Measurements from ENCODE around the gene CARD18. TPM values are rescaled to one million over a fixed set of nuclear protein-coding genes. Genes with fewer than 3 reads are reported as not detected.
"Not testable (repeated sequence)": the region's sequence is repeated elsewhere in the genome, so short reads cannot be mapped to it uniquely, and the experiment has no call there.

CARD18 gene
- total RNA-seq, 2 experiments from 2014 or later, result not detected

DNA sequence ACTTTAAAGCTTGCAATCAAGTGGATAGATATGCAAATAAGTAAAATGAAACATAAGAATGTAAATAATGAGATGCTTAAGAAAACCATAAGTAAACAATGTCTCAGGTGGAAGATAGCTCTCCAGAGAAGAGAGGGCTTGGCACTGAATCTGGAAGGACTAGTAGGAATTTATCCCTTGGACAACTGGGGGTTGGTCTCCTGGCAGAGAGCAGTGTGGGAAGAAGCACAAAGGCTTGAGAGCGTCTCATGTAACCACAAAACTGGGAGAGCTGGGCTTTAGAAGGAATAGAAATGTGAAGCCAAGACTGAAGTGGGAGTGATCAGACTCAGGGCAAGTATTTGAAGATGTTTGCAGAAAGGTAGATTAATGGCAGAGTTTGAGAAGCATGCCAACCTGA lies 31.3 kb downstream of the CARD18 start:
- no peak for DNase-seq
- Mint-ChIP-seq H3K4me3 (no peak overlapping the region), H3K9me3 (peaks cover 5% of the 10 kb centered on the region), H3K4me1 (peaks cover 14% of the 10 kb centered on the region), H3K36me3 (no peaks in the 10 kb centered on the region), H3K27ac (no peak overlapping the region), H3K27me3 (no peaks in the 10 kb centered on the region)

DNA sequence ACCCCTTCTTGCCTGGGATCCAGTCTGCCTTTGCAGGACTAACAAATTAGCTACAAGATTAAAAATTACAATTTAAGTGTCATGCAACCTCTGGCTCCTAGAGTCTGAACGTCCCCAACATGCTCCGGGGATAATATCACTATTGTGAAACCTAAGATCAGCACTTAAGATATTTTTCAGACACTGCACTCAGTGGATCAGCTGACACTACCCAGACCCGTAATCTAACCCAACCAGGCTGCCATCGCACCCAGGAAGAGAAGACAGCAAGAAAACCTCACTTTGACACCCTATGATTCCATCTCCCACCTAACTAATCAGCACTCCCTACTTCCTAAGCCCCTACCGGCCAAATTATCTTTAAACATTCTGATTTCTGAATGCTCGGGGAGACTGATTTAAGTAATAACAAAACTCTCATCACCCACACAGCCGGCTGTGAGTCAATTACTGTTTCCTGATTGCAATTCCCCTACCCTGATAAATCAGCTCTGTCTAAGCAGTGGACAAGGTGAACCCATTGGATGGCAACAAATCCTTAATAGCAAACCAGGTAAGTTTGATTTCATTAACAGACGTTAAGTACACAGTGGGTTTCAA lies 32.2 kb downstream of the CARD18 start:
- not testable (repeated sequence) for DNase-seq, H3K4me3 Mint-ChIP-seq, H3K36me3 Mint-ChIP-seq, H3K9me3 Mint-ChIP-seq, H3K27ac Mint-ChIP-seq, H3K27me3 Mint-ChIP-seq
- peaks cover 14% of the 10 kb centered on the region for H3K4me1 Mint-ChIP-seq

DNA sequence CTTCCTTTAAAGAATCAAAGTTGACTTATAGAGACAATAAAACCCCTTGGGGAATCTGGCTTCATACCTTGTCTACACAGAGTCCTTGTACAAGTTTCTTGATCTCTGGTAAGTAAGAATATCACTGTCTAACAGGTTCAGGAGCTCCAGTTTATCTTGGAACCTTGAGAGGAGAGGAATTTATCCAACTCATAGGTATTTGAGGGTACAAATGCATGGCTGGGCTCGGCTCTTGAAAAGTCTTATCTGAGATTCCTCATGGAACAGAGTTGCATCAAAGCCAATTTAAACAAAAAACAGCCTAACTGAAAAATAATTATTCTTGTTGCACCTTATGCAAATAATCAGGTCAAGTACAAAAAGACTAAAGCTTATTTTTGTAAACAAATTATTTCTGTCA lies 33.4 kb downstream of the CARD18 start:
- H3K4me1 Mint-ChIP-seq, result peaks cover 18% of the 10 kb centered on the region
- peaks cover 5% of the 10 kb centered on the region for H3K9me3 Mint-ChIP-seq
- no peak overlapping the region for H3K27ac Mint-ChIP-seq
- DNase-seq, result no peak
- H3K36me3 Mint-ChIP-seq, result no peaks in the 10 kb centered on the region
- no peak overlapping the region for H3K4me3 Mint-ChIP-seq
- no peaks in the 10 kb centered on the region for H3K27me3 Mint-ChIP-seq

DNA sequence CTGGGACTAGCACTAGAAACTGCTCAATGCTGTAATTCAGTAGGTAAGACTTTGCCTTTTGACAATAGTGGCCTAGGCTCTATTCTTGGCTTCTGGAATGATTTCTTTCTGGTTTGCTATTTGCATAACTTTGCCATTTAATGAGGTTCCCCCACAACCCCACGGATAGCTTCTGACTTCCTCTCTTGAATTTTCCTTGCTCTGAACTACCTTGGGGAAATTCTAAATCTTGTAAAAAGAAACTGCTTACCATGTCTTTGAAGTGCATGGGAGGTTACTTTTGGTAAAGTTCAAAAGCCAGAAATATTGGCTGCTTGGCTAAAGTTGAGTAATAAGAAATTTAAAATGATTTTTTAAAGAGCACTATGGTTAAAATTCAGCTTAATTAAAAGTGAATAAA lies 35.3 kb downstream of the CARD18 start:
- Mint-ChIP-seq H3K9me3 (peaks cover 5% of the 10 kb centered on the region), H3K4me1 (peaks cover 29% of the 10 kb centered on the region), H3K4me3 (no peak overlapping the region), H3K27ac (no peak overlapping the region), H3K36me3 (no peaks in the 10 kb centered on the region), H3K27me3 (no peaks in the 10 kb centered on the region)
- DNase-seq, result no peak

DNA sequence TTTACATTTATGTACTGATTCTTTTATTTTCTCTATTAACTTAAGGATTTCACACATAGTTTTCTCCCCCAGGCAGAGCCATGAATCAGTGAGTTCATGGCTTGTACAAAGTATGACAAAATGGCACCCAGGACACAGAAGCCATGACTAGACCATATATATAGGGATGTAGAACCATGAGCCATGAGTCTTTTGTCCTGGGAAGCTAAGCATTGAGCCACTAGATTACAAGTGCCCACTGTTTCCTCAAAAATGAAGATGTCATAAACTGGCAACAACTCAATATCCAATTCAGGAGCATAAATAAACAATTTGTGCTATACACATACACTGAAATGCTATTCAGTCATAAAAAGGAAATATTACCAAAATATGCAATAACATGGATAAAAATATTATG lies 36.2 kb downstream of the CARD18 start:
- Mint-ChIP-seq H3K27ac (no peak overlapping the region), H3K4me1 (peaks cover 29% of the 10 kb centered on the region), H3K36me3 (no peaks in the 10 kb centered on the region), H3K27me3 (no peaks in the 10 kb centered on the region), H3K9me3 (peaks cover 5% of the 10 kb centered on the region), H3K4me3 (no peak overlapping the region)
- no peak for DNase-seq

DNA sequence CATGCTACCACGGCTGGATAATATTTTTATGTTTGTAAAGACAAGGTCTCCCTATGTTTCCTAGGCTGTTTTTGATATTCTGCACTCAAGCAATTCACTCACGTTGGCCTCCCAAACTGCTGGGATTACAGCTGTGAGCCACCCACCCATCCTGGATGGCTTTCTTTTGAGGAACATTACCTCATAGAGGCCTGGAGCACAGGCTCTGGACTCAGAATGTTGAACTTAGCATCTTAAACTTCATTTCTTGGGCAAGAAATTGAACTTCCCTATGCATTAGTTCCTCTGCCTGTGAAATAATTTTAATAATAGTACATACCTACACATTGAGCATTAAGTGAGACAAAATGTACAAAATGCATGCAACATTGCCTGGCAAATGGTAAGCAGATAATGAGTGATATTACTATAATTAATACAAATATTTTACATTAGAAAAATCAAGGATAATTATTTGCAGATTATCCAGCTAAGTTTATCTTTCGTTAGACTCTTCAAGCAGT lies 37.4 kb downstream of the CARD18 start:
- H3K27ac Mint-ChIP-seq, H3K36me3 Mint-ChIP-seq, DNase-seq, H3K27me3 Mint-ChIP-seq, H3K4me3 Mint-ChIP-seq, H3K9me3 Mint-ChIP-seq: not testable (repeated sequence)
- peaks cover 26% of the 10 kb centered on the region for H3K4me1 Mint-ChIP-seq

DNA sequence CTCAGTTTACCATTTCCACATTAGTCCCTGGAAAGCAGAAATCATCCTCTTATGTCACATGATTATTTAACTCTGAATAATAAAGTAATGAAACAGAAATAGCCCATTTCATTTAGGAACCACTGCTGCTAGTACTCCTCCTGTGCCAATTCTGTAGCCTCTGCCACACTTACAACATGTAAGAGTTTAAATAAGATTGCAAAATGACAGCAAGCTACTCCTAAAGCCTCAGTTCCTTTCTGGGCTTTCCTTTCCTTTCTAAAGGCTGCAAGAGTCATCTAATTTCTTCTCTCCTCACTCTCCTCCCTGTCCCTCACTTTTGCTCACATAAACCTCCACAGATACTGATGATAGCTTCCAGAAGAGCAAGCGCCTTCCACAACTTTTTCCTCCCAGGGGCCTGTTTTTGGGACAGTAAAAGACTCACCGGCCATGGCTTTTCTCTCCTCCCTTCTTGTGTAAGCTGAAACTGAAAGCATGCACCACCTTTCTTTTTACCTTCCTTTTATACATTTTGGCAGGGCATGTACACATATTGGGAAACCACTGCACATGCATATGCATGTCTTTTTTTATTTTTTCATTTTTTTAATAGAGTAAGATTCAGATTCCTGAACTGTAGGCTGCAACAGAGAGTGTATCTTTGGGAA lies 38.5 kb downstream of the CARD18 start:
- peak overlapping the region; percentile 57 for H3K27ac Mint-ChIP-seq
- H3K4me3 Mint-ChIP-seq, result peak overlapping the region; percentile 41
- DNase-seq, result no peak
- H3K27me3 Mint-ChIP-seq, result no peaks in the 10 kb centered on the region
- H3K9me3 Mint-ChIP-seq, result peaks cover 2% of the 10 kb centered on the region
- no peaks in the 10 kb centered on the region for H3K36me3 Mint-ChIP-seq
- H3K4me1 Mint-ChIP-seq, result peaks cover 26% of the 10 kb centered on the region

DNA sequence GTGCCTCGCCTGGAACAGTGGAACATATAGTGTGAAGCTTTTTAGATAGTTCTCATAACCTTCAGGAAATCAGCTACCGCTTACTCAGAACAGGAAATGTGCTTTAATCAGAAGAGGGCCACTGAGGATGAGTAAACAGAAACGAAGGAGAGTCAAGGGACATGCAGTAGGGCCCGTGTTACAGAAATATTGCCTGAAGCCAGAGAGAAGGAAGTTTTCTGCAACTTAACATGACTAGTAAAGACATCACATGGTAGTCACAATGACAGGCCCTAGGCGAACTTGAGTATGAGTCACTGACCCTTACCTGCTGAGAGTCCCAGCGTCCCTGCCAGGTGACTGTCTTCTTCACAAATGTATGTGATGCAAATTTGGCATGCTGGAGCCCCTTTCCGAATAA lies 39.4 kb downstream of the CARD18 start:
- Mint-ChIP-seq H3K4me1 (peaks cover 26% of the 10 kb centered on the region), H3K36me3 (no peaks in the 10 kb centered on the region), H3K27ac (no peak overlapping the region), H3K9me3 (peaks cover under 1% of the 10 kb centered on the region), H3K27me3 (no peaks in the 10 kb centered on the region), H3K4me3 (no peak overlapping the region)
- DNase-seq, result no peak

DNA sequence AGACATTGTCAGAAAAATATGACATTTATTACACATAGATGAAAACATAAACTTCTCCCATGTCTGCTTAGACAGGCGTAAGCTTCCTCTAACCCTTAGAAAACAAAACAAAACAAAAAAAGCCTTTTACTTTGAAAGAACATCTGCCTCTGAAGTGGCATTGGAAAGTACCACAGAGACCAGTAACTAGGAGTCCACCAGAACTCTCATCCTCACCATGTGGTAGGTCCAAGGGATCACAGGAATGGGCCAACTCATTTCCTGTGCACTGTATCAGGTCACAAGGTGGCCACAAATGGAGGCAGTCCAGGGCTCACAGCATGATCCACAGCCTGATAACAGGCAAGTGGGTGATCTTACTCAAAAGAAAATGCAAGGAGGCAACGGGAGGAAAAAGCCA lies 40.0 kb downstream of the CARD18 start:
- H3K27me3 Mint-ChIP-seq, H3K9me3 Mint-ChIP-seq, DNase-seq, H3K4me3 Mint-ChIP-seq, H3K27ac Mint-ChIP-seq, H3K36me3 Mint-ChIP-seq: not testable (repeated sequence)
- peaks cover 26% of the 10 kb centered on the region for H3K4me1 Mint-ChIP-seq

DNA sequence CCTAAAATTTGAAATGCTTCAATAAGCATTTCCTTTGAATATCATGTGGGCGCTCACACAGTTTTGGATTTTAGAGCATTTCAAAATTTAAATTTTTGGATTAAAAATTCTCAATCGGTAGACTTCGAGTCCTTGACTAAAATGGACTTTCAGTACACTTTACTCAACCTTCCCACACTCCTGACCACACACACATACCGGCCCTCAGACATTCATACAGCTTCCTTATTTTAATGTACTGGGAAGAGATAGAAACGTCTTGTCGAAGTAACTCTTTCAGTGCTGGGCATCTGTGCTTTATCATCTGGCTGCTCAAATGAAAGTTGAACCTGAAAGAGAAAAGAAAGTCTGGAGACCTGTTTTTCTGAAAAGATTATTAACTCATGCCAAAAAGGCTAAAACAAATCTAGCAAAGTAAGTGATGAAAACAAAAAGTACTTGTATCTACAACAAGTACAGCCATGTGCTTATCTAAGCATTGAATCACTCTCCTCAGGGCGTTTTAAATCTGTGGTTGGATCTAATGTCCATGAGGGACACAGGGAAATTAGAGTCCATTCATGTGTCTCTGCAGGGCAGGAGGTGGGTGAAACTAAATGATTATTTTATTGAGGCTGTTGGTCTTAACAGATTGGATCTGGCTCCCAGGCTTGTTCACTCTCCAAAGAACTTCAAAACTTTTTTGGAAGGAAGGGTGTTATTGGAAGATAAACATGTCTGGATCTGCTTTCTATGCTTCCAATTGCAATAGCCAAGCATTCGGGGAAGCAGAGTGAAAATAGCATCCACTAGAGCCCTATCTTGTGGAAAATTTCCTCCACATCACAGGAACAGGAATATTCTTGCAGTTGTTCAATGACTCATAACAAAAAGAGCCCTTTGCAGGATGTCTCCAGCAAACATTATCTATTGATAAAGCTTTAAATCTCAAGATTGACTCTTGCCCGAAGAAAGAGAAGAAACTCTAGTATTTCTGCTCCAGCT lies 47.0 kb downstream of the CARD18 start:
- no peaks in the 10 kb centered on the region for H3K9me3 Mint-ChIP-seq
- no peak for DNase-seq
- H3K27ac Mint-ChIP-seq, result no peak overlapping the region
- no peak overlapping the region for H3K4me3 Mint-ChIP-seq
- no peaks in the 10 kb centered on the region for H3K27me3 Mint-ChIP-seq
- H3K4me1 Mint-ChIP-seq, result peaks cover 3% of the 10 kb centered on the region
- H3K36me3 Mint-ChIP-seq, result no peaks in the 10 kb centered on the region

Other genes with a start within 250 kb of the CARD18 start
- gene CASP12, start 241.3 kb downstream of the CARD18 start, total RNA-seq, result not detected
- gene CASP4, start 171.2 kb downstream of the CARD18 start, total RNA-seq, result 10 to 100 TPM; 43.9 to 51.8 TPM
- gene CASP5, start 116.6 kb downstream of the CARD18 start, total RNA-seq, result not detected
- gene CASP1, start 104.6 kb downstream of the CARD18 start, total RNA-seq, result 10 to 100 TPM; 38.9 to 40.1 TPM
- 10 to 100 TPM; 16.9 to 17.6 TPM for gene CARD16, start 94.4 kb downstream of the CARD18 start, total RNA-seq

All from activated naive CD8-positive, alpha-beta T cell treated with anti-CD3 and anti-CD28 coated beads for 36 hours (primary cell).